Measurements from ENCODE around the gene NADSYN1. TPM values are rescaled to one million over a fixed set of nuclear protein-coding genes. Genes with fewer than 3 reads are reported as not detected.

The NADSYN1 gene
- total RNA-seq, 2 donors from 2014 or later, result 107 to 111 TPM

DNA sequence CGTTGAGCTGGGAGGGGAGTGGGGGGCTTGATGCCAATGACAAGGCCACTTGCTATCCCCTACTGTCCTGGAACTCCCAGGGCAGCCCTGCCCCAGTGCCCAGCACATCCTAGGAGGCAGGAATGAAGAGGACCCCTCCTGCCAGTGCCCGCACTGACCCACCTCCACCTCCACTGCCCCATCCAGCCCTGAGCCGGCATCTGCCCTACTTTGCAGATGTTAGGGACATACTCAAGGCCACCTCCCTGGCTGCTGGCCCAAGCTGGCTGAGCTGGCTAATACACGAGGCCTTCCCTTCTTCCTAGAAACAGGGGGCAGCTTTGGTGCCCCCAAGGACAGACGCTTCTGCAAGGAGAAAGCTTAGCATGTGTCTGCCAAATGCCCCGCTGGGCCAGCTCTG is 15.6 kb upstream of the NADSYN1 start:
- no peaks in the 10 kb centered on the region for H3K27me3 Mint-ChIP-seq (ENCODE audit: low read depth)
- H3K36me3 Mint-ChIP-seq (ENCODE audit: insufficient read depth in 2 of 2), result peaks cover 4 to 7% of the 10 kb centered on the region in 2 donors
- DNase-seq (no peak), ATAC-seq (replicated peaks in 1 of 2) (no peak)
- no peaks in the 10 kb centered on the region for H3K9me3 Mint-ChIP-seq
- H3K27ac Mint-ChIP-seq, result no peak overlapping the region
- H3K4me1 Mint-ChIP-seq (ENCODE audit: low read depth), result no peaks in the 10 kb centered on the region
- no peak overlapping the region for H3K4me3 Mint-ChIP-seq

GRCh38 chr11:71437879-71438278 is 15.1 kb upstream of the NADSYN1 start:
- no peaks in the 10 kb centered on the region for H3K4me1 Mint-ChIP-seq (ENCODE audit: low read depth)
- H3K27ac Mint-ChIP-seq, result no peak overlapping the region
- no peak for ATAC-seq (replicated peaks in 1 of 2)
- H3K4me3 Mint-ChIP-seq, result no peak overlapping the region
- H3K9me3 Mint-ChIP-seq, result no peaks in the 10 kb centered on the region
- no peak for DNase-seq
- no peaks in the 10 kb centered on the region for H3K27me3 Mint-ChIP-seq (ENCODE audit: low read depth)
- H3K36me3 Mint-ChIP-seq (ENCODE audit: insufficient read depth in 2 of 2), result peaks cover 4 to 9% of the 10 kb centered on the region in 2 donors

DNA sequence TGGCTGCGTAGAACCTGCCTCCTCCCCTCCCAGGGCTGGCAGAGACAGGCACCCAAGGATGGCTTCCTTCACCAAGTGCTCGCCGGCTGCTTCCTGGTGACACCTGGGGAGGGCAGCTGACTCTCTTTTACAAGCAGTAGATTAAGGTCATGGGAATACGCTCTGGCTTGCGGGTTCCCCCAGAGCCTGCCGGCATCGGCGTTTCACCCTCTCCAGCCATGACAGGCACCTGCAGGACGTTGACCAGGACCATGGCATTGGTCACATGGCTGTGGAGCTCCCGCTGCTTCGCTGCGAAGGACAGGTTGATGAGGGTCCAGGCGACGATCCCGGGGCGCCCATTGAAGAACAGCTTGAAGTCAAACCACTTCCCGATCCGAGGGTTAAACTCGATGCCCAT is 14.4 kb upstream of the NADSYN1 start:
- H3K9me3 Mint-ChIP-seq, result no peaks in the 10 kb centered on the region
- no peaks in the 10 kb centered on the region for H3K4me1 Mint-ChIP-seq (ENCODE audit: low read depth)
- H3K27ac Mint-ChIP-seq, result no peak overlapping the region
- DNase-seq, result no peak
- no peak overlapping the region for H3K4me3 Mint-ChIP-seq
- no peaks in the 10 kb centered on the region for H3K27me3 Mint-ChIP-seq (ENCODE audit: low read depth)
- peaks cover 4 to 11% of the 10 kb centered on the region in 2 donors for H3K36me3 Mint-ChIP-seq (ENCODE audit: insufficient read depth in 2 of 2)
- ATAC-seq (replicated peaks in 1 of 2), result no peak

GRCh38 chr11:71440021-71440755 is 12.8 kb upstream of the NADSYN1 start:
- Mint-ChIP-seq H3K27me3 (ENCODE audit: low read depth) (no peaks in the 10 kb centered on the region), H3K9me3 (no peaks in the 10 kb centered on the region), H3K4me1 (ENCODE audit: low read depth) (peaks cover 2% of the 10 kb centered on the region), H3K27ac (no peak overlapping the region), H3K36me3 (ENCODE audit: insufficient read depth in 2 of 2) (peaks cover 6 to 16% of the 10 kb centered on the region in 2 donors), H3K4me3 (no peak overlapping the region)
- no peak for DNase-seq
- ATAC-seq (replicated peaks in 1 of 2), result no peak

GRCh38 chr11:71441251-71441650 is 11.8 kb upstream of the NADSYN1 start:
- Mint-ChIP-seq H3K4me1 (ENCODE audit: low read depth) (peaks cover 12% of the 10 kb centered on the region), H3K27me3 (ENCODE audit: low read depth) (no peaks in the 10 kb centered on the region), H3K36me3 (ENCODE audit: insufficient read depth in 2 of 2) (peaks cover 13 to 27% of the 10 kb centered on the region in 2 donors), H3K4me3 (no peak overlapping the region), H3K27ac (no peak overlapping the region), H3K9me3 (peaks cover 4% of the 10 kb centered on the region in 2 donors)
- no peak for DNase-seq
- ATAC-seq (replicated peaks in 1 of 2), result no peak

DNA sequence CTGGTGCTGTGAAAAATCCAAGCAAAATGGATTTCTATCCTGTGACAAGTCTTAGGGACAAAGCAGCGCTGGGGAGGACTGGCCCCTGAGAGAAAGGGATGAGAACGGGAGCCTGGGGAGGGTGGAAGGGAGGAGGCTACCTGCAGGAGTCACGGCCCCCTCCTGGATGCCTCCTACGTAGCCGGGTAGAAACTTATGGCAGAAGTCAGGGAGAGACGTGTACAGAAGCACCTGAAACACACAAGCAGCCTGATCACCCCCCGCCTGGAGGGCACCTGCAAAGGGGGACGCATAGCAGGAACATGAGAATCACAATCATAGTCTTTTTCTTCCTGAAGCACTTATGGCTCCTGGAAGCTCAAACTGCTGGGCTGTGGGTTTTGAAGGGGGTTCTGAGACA is 10.9 kb upstream of the NADSYN1 start:
- no peaks in the 10 kb centered on the region for H3K27me3 Mint-ChIP-seq (ENCODE audit: low read depth)
- peaks cover 16 to 30% of the 10 kb centered on the region in 2 donors for H3K36me3 Mint-ChIP-seq (ENCODE audit: insufficient read depth in 2 of 2)
- peaks cover 21% of the 10 kb centered on the region for H3K4me1 Mint-ChIP-seq (ENCODE audit: low read depth)
- ATAC-seq (replicated peaks in 1 of 2) (no peak), DNase-seq (no peak)
- H3K4me3 Mint-ChIP-seq, result no peak overlapping the region
- H3K27ac Mint-ChIP-seq, result no peak overlapping the region
- peaks cover 4 to 5% of the 10 kb centered on the region in 2 donors for H3K9me3 Mint-ChIP-seq

- no peak for DNase-seq
- no peak for ATAC-seq (replicated peaks in 1 of 2)
- H3K4me3 Mint-ChIP-seq, result no peak overlapping the region
- H3K36me3 Mint-ChIP-seq (ENCODE audit: insufficient read depth in 2 of 2), result peaks cover 16 to 30% of the 10 kb centered on the region in 2 donors
- no peaks in the 10 kb centered on the region for H3K27me3 Mint-ChIP-seq (ENCODE audit: low read depth)
- no peak overlapping the region for H3K27ac Mint-ChIP-seq
- peaks cover 28% of the 10 kb centered on the region for H3K4me1 Mint-ChIP-seq (ENCODE audit: low read depth)
- peaks cover 4 to 5% of the 10 kb centered on the region in 2 donors for H3K9me3 Mint-ChIP-seq
These were observed 10.1 kb upstream of the NADSYN1 start for GRCh38 chr11:71442880-71443279.

DNA sequence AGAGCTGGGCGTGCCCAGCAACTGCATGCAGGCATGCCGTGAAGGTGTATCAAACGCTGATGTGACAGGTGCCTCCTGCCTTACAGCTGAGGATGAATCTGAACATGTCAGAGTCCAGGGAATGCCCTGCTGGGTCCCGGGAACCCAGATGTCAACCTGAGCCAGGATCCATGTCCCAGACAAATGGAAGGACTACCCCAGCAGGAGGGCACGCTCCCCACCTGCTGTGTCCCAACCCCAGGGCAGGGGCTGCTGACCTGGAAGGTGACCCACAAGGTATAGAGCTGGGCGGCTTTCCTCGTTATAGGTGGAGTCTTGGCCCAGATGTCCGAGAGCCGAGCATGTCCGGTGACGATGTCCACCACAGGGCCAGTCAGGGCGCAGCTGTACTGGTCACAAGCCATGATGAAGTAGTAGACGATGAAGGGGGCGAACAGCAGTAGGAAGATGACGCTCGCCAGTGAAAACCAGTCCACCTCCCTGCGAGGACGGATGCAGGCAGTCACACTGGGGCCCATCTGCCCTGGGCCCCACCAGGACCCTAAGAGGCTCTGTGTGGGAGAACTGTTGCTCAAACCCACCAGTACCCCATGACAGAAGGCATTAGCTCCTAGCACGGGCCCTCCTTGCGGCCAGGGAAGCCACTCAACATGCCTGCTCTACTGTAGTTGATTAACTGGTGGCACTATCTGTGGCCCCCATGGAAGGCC is 9.1 kb upstream of the NADSYN1 start:
- H3K36me3 Mint-ChIP-seq (ENCODE audit: insufficient read depth in 2 of 2), result peaks cover 19 to 30% of the 10 kb centered on the region in 2 donors

GRCh38 chr11:71444811-71445210 is 8.2 kb upstream of the NADSYN1 start:
- H3K4me3 Mint-ChIP-seq, result no peak overlapping the region
- no peaks in the 10 kb centered on the region for H3K27me3 Mint-ChIP-seq (ENCODE audit: low read depth)
- H3K9me3 Mint-ChIP-seq, result peaks cover 4 to 5% of the 10 kb centered on the region in 2 donors
- ATAC-seq (replicated peaks in 1 of 2), result no peak
- DNase-seq, result no peak
- H3K4me1 Mint-ChIP-seq (ENCODE audit: low read depth), result peaks cover 34% of the 10 kb centered on the region
- peaks cover 22 to 28% of the 10 kb centered on the region in 2 donors for H3K36me3 Mint-ChIP-seq (ENCODE audit: insufficient read depth in 2 of 2)
- H3K27ac Mint-ChIP-seq, result no peak overlapping the region

More for the DNA sequence above, 9.1 kb upstream of the NADSYN1 start:
- Mint-ChIP-seq H3K4me1 (ENCODE audit: low read depth) (peaks cover 28% of the 10 kb centered on the region), H3K27me3 (ENCODE audit: low read depth) (no peaks in the 10 kb centered on the region), H3K27ac (no peak overlapping the region), H3K9me3 (peaks cover 4 to 5% of the 10 kb centered on the region in 2 donors), H3K4me3 (no peak overlapping the region)
- DNase-seq, result no peak
- no peak for ATAC-seq (replicated peaks in 1 of 2)

DNA sequence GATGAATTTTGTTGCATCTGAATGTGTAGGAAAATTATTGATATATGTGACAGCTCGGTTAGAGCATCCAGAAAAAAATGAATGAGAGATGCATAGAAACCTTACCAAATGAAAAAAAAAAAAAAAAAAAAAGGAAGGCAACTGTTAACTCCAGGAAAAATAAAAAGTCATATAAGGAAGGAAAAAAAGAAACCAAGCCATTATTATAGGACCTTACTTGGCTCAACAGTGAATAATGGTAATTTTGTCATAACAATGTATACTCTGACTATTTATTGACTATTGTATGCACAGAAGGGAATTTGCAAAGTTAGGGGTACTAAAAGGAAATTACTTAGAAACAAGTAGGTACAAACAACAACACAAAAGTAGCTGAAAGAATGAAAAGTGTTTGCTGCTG is 6.9 kb upstream of the NADSYN1 start:
- H3K9me3 Mint-ChIP-seq, result peaks cover 4 to 5% of the 10 kb centered on the region in 2 donors
- no peak overlapping the region for H3K27ac Mint-ChIP-seq
- peak overlapping the region in 1 of 2 donors; percentile 100 for H3K4me3 Mint-ChIP-seq
- DNase-seq (no peak), ATAC-seq (replicated peaks in 1 of 2) (no peak)
- H3K4me1 Mint-ChIP-seq (ENCODE audit: low read depth), result peaks cover 48% of the 10 kb centered on the region
- H3K27me3 Mint-ChIP-seq (ENCODE audit: low read depth), result no peaks in the 10 kb centered on the region
- peaks cover 19 to 25% of the 10 kb centered on the region in 2 donors for H3K36me3 Mint-ChIP-seq (ENCODE audit: insufficient read depth in 2 of 2)

- peaks cover 4 to 5% of the 10 kb centered on the region in 2 donors for H3K9me3 Mint-ChIP-seq
- peaks cover 57% of the 10 kb centered on the region for H3K4me1 Mint-ChIP-seq (ENCODE audit: low read depth)
- no peaks in the 10 kb centered on the region for H3K27me3 Mint-ChIP-seq (ENCODE audit: low read depth)
- no peak for DNase-seq
- no peak overlapping the region for H3K27ac Mint-ChIP-seq
- peaks cover 18 to 25% of the 10 kb centered on the region in 2 donors for H3K36me3 Mint-ChIP-seq (ENCODE audit: insufficient read depth in 2 of 2)
- ATAC-seq (replicated peaks in 1 of 2), result no peak
- peak overlapping the region; percentile 92 to 100 for H3K4me3 Mint-ChIP-seq
These were observed 5.9 kb upstream of the NADSYN1 start for GRCh38 chr11:71446942-71447688.

GRCh38 chr11:71447791-71448256 is 5.2 kb upstream of the NADSYN1 start:
- Mint-ChIP-seq H3K27me3 (ENCODE audit: low read depth) (no peaks in the 10 kb centered on the region), H3K4me1 (ENCODE audit: low read depth) (peaks cover 61% of the 10 kb centered on the region), H3K36me3 (ENCODE audit: insufficient read depth in 2 of 2) (peaks cover 18 to 24% of the 10 kb centered on the region in 2 donors), H3K4me3 (peak overlapping the region; percentile 92 to 100), H3K27ac (no peak overlapping the region), H3K9me3 (peaks cover 4 to 5% of the 10 kb centered on the region in 2 donors)
- peak; percentile 40 to 43 for DNase-seq
- peak; percentile 17 to 22 for ATAC-seq (replicated peaks in 1 of 2)

Data from activated T-cell treated with anti-CD3 and anti-CD28 coated beads, Interleukin-2, amount 50 U/mL, for 72 hours (primary cell).